ENCODE data around the gene CDH4. TPM values are rescaled to one million over a fixed set of nuclear protein-coding genes. Genes with fewer than 3 reads are reported as not detected.

Gene CDH4
- total RNA-seq, 1 donor from 2014 or later, result 0.99 TPM

DNA sequence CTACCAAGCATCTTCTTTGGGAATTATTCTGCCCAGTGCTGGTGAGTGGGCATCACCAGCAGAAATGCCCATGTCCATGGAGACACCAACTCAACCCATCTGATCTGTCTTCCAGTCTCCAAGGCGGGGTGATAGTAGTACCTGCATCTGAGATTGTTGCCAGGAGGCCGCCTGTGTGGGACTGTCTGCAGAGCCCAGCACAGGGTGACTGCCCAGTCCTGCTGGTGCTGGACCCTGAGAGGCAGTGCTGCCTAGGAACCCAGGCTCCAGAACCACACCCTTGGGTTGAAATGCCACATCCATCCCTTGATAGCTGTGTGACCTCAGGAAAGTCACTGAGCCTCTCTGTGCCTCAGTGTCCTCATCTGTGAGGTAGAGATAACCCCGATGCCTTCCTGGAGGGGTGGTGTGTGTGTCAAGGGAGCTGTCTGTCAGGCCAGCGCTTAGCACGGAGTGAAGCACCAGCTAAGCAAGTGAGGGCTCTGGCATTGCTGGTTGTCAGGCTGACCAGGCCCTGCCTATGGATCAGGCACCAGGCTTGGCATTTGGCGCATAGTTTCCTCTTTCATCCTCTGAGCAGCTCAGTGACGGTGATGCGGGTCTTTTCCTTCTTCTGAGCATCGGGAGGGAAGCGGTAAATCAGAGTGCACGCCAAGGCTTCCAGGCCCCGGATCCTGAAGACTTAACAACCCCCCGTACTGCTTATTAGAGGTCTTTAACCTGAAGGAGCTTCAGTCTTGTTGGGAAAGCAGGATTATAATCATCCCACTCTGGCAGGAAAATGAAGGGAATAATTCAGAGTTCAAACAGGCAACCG, 268.2 kb downstream of the CDH4 start:
- no peak overlapping the region for H3K4me3 Mint-ChIP-seq (ENCODE audit: unreplicated experiment)
- no peaks in the 10 kb centered on the region for H3K36me3 Mint-ChIP-seq (ENCODE audit: low read depth)
- H3K4me1 Mint-ChIP-seq (ENCODE audit: low read depth), result peaks cover 8% of the 10 kb centered on the region

DNA sequence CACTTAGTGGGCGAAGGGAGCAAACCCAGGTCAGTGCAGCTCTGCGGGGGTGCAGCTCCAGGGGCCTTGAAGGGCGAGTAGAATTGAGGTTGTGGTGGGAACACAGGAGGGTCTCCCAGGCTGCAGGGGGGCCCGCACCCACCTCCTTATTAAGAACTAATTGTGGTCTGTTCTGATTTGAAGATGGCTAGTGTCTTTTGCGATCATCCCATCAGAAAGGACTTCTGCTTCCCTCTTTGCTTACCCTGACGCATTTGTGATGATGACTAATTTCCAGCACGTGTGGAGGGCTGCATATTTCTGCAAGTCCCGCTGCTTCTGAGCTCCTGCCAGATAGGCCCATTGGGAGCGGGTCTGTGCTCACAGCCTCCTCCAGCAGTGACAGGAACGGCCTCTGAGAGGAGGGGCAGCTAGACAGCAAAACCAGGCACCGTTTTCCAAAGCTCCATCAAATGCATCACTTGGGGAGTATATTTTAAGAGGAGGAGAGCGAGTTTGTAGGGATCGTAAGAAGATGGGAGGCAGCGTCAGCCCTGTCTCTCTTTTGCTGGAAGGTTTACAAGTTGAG, 268.9 kb downstream of the CDH4 start:
- DNase-seq (ENCODE audit: low spot score), result no peak
- peak overlapping the region; percentile 18 for H3K27ac Mint-ChIP-seq (ENCODE audit: unreplicated experiment)
- no peak overlapping the region for H3K4me3 Mint-ChIP-seq (ENCODE audit: unreplicated experiment)
- TF ChIP-seq, protein P1, sequence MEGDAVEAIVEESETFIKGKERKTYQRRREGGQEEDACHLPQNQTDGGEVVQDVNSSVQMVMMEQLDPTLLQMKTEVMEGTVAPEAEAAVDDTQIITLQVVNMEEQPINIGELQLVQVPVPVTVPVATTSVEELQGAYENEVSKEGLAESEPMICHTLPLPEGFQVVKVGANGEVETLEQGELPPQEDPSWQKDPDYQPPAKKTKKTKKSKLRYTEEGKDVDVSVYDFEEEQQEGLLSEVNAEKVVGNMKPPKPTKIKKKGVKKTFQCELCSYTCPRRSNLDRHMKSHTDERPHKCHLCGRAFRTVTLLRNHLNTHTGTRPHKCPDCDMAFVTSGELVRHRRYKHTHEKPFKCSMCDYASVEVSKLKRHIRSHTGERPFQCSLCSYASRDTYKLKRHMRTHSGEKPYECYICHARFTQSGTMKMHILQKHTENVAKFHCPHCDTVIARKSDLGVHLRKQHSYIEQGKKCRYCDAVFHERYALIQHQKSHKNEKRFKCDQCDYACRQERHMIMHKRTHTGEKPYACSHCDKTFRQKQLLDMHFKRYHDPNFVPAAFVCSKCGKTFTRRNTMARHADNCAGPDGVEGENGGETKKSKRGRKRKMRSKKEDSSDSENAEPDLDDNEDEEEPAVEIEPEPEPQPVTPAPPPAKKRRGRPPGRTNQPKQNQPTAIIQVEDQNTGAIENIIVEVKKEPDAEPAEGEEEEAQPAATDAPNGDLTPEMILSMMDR (IDR thresholded peaks at IDR 0.05), result no peak
- no peaks in the 10 kb centered on the region for H3K36me3 Mint-ChIP-seq (ENCODE audit: low read depth)
- no peaks in the 10 kb centered on the region for H3K9me3 Mint-ChIP-seq (ENCODE audit: low read depth)
- H3K27me3 Mint-ChIP-seq (ENCODE audit: low read depth), result peaks cover 25% of the 10 kb centered on the region
- peaks cover 8% of the 10 kb centered on the region for H3K4me1 Mint-ChIP-seq (ENCODE audit: low read depth)

More for the DNA sequence above, 268.2 kb downstream of the CDH4 start:
- no peak for DNase-seq (ENCODE audit: low spot score)
- TF ChIP-seq, protein P1 (IDR thresholded peaks at IDR 0.05), result no peak
- Mint-ChIP-seq H3K27me3 (ENCODE audit: low read depth) (peaks cover 24% of the 10 kb centered on the region), H3K27ac (ENCODE audit: unreplicated experiment) (no peak overlapping the region), H3K9me3 (ENCODE audit: low read depth) (no peaks in the 10 kb centered on the region)

DNA sequence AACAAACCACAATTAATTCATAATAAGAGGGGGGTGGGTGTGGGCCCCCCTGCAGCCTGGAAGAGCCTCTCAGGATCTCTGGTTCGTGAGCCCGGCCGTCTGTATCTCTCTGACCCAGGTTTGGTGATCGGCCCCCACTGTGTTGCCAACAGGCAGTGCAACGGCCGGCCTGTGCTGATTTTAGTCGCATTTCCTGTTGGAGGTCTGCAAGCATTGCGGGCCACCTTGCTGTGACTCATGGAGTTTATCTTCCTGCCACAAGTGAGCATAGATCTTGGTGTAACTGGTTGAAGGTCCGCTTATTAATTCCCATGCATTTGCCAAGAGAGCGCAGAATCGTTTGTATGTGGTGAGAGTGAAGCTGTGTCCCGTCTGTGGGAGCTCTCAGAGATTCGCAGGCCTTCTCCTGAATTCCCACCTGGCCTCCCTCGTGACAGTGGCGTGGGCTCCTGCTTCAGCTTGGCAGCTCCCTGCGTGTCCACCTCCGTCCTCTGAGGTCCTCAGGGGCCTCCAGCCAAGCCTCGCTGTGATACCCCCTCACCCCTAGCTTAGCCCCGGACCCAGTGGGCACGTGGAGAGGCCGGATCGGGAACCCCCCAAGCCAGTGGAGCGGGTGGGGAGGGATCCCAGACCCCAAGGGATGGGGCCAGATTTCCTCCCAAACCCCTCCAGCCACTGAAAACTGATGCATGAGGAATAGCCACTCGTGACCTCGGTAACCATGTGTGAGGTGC, 269.8 kb downstream of the CDH4 start:
- peaks cover 8% of the 10 kb centered on the region for H3K4me1 Mint-ChIP-seq (ENCODE audit: low read depth)
- peaks cover 17% of the 10 kb centered on the region for H3K27me3 Mint-ChIP-seq (ENCODE audit: low read depth)
- TF ChIP-seq, protein P1 (IDR thresholded peaks at IDR 0.05), result no peak
- no peaks in the 10 kb centered on the region for H3K9me3 Mint-ChIP-seq (ENCODE audit: low read depth)
- no peaks in the 10 kb centered on the region for H3K36me3 Mint-ChIP-seq (ENCODE audit: low read depth)
- no peak overlapping the region for H3K27ac Mint-ChIP-seq (ENCODE audit: unreplicated experiment)
- H3K4me3 Mint-ChIP-seq (ENCODE audit: unreplicated experiment), result no peak overlapping the region
- no peak for DNase-seq (ENCODE audit: low spot score)

DNA sequence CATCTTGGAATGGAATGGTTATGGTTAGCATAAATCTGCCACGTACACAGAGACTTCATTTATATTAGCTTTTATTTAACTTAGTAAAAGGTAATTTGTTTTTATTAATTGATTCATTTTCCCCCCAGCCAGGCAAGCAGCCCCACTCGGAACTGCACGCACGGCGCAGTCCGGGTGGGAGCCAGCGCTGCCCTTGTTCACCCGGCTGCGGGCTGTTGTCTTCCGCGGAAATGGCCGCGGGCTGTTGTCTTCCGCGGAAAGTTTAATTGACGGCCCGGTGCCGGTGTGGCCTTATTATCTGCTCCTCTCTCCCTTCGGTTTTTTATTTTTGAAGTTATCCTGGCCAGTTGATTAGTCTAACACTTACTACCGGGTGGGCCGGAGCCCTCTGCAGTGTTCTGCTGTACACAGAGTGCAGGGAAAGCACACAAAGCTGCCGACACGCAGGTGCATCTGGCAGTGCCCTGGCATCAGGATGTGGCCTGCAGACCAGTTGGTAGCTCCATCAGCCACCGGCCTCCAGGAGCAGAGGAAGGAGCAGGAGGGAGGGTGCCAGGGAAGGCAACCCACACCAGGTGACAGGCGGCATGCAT, 270.5 kb downstream of the CDH4 start:
- H3K4me3 Mint-ChIP-seq (ENCODE audit: unreplicated experiment), result no peak overlapping the region
- H3K4me1 Mint-ChIP-seq (ENCODE audit: low read depth), result peaks cover 8% of the 10 kb centered on the region
- peaks cover 16% of the 10 kb centered on the region for H3K27me3 Mint-ChIP-seq (ENCODE audit: low read depth)
- DNase-seq (ENCODE audit: low spot score), result peak; percentile 88
- TF ChIP-seq, protein P1 (IDR thresholded peaks at IDR 0.05), result no peak
- H3K9me3 Mint-ChIP-seq (ENCODE audit: low read depth), result no peaks in the 10 kb centered on the region
- no peak overlapping the region for H3K27ac Mint-ChIP-seq (ENCODE audit: unreplicated experiment)
- no peaks in the 10 kb centered on the region for H3K36me3 Mint-ChIP-seq (ENCODE audit: low read depth)

DNA sequence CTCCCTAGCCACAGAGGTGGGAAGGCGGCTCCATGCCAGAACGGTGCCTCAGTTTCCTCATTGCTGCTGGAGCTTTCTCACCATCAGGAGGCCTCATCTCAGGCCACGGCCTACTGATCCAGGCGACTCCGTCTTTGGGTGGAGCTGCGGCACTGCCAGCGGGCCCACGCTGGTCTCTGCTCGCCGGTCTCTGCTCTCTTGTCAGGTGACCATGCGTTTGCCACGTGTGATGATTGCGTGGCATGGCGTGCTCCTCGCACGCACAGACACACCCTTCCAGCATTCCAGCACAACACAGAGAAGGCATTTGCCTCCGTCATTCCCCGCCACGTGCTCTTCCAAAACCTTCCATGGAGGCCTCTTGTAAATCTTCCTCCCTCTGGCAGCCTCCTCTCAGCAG, 271.1 kb downstream of the CDH4 start:
- no peaks in the 10 kb centered on the region for H3K36me3 Mint-ChIP-seq (ENCODE audit: low read depth)
- peaks cover 13% of the 10 kb centered on the region for H3K27me3 Mint-ChIP-seq (ENCODE audit: low read depth)
- H3K4me3 Mint-ChIP-seq (ENCODE audit: unreplicated experiment), result no peak overlapping the region

More for the DNA sequence above, 271.1 kb downstream of the CDH4 start:
- no peak for DNase-seq (ENCODE audit: low spot score)
- H3K27ac Mint-ChIP-seq (ENCODE audit: unreplicated experiment), result no peak overlapping the region
- H3K4me1 Mint-ChIP-seq (ENCODE audit: low read depth), result peaks cover 8% of the 10 kb centered on the region
- no peaks in the 10 kb centered on the region for H3K9me3 Mint-ChIP-seq (ENCODE audit: low read depth)
- TF ChIP-seq, protein P1 (IDR thresholded peaks at IDR 0.05), result no peak
